Activated CD8-positive, alpha-beta memory T cell treated with anti-CD3 and anti-CD28 coated beads, Interleukin-2, amount 50 U/mL, for 48 hours (primary cell): ENCODE measurements around the gene CSNK1G1.
"Not testable (repeated sequence)": the region's sequence is repeated elsewhere in the genome, so short reads cannot be mapped to it uniquely, and the experiment has no call there.

Experiments used
- DNase-seq: peaks from one replicate; pipeline ENCODE4 v3.0.0-alpha.2; 2020

The CSNK1G1 gene

GRCh38 chr15:64348455-64348854 is 7.5 kb downstream of the CSNK1G1 start:
- DNase-seq, result no peak

GRCh38 chr15:64346242-64346641 is 9.7 kb downstream of the CSNK1G1 start:
- not testable (repeated sequence) for DNase-seq

GRCh38 chr15:64344651-64345294 is 11.2 kb downstream of the CSNK1G1 start:
- DNase-seq, result no peak

GRCh38 chr15:64343841-64344240 is 12.1 kb downstream of the CSNK1G1 start:
- no peak for DNase-seq

GRCh38 chr15:64343222-64343621 is 12.8 kb downstream of the CSNK1G1 start:
- DNase-seq, result no peak

GRCh38 chr15:64341961-64342360 is 14.0 kb downstream of the CSNK1G1 start:
- DNase-seq, result no peak

GRCh38 chr15:64340355-64340754 is 15.6 kb downstream of the CSNK1G1 start:
- DNase-seq, result no peak

DNA sequence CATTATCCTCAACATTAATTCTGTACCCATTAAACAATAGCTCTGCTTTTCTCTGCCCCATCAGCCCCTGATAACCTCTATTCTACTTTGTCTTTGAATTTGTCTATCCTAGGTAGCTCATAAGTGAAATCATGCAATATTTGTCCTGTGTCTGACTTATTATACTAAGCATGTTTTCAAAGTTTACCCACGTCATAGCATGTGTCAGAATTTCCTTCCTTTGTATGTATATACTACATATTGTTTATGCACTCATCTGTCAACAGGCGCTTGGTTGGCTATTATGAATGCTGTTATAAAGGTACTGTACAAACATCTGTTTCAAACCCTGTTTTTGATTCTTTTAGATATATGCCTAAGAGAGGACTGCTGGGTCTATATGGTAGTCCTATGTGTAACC is 18.2 kb downstream of the CSNK1G1 start:
- no peak for DNase-seq

DNA sequence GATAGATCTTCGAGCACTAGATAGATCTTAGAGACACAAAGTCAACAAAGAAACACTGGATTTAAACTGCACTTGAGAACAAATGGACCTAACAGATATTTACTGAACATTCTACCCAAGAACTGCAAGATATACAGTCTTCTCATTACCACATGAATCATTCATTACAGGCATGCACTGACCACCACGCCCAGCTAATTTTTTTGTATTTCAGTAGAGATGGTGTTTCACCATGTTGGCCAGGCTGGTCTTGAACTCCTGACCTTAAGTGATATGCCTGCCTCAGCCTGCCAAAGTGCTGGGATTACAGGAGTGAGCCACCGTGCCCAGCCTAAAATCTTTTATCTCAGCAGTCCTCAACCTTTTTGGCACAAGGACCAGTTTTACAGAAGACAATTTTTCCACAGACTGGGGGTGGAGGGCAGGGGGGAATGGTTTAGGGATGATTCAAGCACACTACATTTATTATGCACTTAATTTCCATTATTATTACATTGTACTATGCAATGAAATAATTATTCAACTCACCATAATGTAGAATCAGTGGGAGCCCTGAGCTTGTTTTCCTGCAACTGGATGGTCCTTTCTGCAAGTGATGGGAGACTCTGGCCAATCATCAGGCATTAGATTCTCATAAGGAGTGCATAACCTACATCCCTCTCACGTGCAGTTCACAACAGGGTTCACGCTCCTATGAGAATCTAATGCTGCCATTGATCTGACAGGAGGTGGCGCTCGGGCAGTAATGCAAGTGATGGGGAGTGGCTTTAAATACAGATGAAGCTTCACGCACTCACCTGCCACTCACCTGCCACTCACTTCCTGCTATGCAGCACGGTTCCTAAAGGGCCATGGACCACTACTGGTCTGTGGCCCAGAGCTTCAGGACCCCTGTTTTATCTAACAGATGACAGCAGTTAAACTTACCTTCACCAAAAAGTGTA is 21.7 kb downstream of the CSNK1G1 start:
- DNase-seq, result no peak

DNA sequence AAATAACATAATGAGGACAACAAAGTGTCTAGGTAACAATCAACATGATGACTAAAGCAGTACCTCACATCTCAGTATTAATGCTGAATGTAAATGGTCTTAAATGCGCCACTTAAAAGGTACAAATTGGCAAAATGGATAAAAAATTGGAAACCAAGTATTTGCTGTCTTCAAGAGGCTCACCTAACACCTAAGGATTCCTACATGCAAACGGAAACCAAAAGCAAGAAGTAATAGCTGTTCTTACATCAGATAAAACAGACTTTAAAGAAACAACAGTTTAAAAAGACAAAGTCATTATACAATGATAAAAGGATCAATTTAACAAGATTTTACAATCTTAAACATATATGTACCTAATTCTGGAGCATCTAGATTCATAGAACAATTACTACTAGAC is 22.5 kb downstream of the CSNK1G1 start:
- no peak for DNase-seq

GRCh38 chr15:64331668-64332067 is 24.3 kb downstream of the CSNK1G1 start:
- not testable (repeated sequence) for DNase-seq

GRCh38 chr15:64326975-64327374 is 29.0 kb downstream of the CSNK1G1 start:
- DNase-seq, result not testable (repeated sequence)

DNA sequence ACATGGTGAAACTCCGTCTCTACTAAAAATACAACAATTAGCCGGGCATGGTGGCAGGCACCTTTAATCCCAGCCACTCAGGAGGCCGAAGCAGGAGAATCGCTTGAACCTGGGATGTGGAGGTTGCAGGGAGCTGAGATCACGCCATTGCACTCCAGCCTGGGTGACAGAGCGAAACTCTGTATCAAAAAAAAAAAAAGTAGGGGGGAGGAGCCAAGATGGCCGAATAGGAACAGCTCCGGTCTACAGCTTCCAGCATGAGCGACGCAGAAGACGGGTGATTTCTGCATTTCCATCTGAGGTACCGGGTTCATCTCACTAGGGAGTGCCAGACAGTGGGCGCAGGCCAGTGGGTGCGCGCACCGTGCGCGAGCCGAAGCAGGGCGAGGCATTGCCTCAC is 29.5 kb downstream of the CSNK1G1 start:
- not testable (repeated sequence) for DNase-seq

DNA sequence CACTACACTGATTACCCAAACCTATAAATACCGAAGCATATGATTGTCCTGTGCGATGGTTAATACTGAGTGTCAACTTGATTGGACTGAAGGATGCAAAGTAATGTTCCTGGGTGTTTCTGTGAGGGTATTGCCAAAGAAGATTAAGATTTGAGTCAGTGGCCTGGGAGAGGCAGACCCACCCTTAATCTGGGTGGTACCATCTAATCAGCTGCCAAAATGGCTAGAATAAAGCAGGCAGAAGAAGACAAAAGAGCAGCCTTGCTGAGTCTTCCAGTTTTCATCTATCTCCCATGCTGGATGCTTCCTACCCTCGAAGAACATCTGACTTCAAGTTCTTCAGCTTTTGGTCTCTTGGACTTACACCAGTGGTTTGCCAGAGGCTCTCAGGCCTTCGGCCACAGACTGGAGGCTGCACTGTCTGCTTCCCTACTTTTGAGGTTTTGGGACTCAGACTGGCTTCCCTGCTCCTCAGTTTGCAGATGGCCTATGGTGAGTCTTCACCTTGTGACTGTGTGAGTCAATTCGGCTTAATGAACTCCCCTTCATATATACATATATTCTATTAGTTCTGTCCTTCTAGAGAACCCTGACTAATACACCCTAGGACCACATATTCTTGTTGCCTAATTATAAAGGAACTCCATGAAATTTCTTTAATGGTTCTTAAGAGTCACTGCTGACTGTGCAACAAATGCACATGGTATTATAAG is 31.7 kb downstream of the CSNK1G1 start:
- no peak for DNase-seq

DNA sequence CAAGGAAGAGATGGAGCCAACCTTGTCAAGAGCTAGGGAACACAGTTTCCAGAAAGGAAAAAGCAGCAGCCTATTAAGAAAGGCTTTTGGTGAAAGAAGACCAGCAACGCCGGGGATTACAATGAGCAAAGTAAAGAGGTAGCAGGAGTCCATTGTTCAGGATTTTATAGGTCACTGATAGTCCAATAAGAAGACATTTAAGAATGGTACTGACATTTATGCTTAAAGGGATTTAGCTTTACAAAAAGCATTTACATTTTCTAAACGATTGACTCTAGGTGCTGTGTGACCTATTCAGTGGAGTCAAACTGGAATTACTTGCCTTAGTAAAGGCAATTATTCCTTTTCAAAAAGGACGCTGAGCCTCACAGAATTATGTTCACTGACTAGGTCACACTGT is 40.8 kb downstream of the CSNK1G1 start:
- no peak for DNase-seq

GRCh38 chr15:64314456-64314855 is 41.5 kb downstream of the CSNK1G1 start:
- no peak for DNase-seq

GRCh38 chr15:64311566-64311965 is 44.4 kb downstream of the CSNK1G1 start:
- no peak for DNase-seq

- no peak for DNase-seq
Observed at GRCh38 chr15:64310036-64310435, 45.9 kb downstream of the CSNK1G1 start.

DNA sequence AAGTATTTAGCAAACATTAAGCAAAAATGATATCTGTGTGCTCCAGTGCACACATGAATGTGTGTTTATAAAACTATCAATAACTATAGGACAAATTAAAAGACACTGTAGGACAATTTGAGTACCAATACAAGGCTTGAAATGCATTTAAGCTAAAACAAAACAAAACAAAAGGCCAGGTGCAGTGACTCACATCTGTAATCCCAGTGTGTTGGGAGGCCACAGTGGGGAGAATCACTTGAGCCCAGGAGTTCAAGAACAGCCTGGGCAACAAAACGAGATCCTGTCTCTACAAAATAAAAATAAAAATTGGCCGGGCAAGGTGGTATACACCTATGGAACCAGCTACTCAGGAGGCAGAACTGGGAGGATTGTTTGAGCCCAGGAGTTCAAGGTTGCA is 50.7 kb downstream of the CSNK1G1 start:
- no peak for DNase-seq

DNA sequence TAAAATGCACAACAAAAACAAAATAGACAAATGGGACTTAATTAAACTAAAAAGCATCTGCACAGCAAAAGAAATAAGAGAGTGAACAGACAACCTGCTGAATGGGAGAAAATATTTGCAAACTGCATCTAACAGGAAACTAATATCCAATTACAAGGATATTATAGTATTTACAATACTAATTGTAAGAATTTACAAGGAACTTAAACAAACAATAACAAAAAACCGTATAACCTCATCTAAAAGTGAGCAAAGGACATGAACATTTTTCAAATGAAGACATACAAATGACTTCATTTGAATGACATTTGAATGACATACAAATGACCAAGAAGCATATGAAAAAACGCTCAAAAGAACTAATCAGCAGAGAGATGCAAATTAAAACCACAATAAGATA is 66.4 kb downstream of the CSNK1G1 start:
- DNase-seq, result no peak

DNA sequence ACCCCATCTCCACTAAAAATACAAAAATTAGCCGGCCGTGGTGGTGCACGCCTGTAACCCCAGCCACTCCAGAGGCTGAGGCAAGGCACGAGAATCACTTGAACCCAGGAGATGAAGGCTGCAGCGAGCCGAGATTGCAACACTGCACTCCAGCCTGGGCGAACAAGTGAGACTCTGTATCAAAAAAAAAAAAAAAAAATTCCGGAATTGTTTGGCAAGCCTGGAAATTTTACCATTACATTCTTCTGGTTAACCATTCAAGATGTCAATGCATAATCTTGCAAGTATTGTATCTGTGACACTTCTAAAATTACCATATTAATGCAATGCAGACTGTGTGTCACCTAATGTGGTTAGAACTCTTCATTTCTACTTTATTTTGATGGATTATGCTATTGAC is 67.0 kb downstream of the CSNK1G1 start:
- DNase-seq, result no peak

DNA sequence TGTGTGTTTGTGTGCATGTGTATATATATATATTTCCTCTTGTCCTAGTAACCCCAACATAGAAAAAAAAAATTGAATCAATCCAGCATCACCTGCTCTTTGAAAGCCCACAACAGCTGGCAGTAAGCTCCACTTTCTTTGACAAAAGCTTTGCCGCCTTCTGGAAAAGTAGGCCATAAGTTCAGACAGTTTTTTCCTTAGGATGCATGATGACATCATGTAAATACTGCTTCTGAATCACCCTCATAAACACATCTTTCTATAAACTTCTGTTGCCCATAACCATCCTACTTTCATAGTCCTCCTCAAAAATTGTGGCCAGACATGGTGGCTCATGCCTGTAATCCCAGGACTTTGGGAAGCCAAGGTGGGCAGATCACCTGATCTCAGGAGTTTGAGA is 67.4 kb downstream of the CSNK1G1 start:
- DNase-seq, result no peak

DNA sequence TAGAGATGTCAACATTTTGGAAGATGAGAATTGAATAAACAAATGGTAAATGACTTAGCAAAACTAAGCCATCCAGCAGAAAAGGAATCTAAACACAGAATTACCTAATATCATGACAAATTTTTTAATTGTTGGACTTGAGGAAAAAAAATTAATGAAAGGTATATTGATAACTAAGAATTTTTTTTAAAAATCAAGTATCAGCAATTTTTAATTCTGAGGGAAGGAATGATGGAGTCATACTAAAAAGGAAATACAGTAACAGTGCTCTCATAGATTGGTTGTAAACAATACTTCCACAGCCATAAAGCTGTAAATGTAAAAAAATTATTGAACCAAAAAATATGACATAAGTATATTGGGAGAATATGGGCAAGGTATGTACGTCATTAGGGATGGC is 68.0 kb downstream of the CSNK1G1 start:
- DNase-seq, result no peak

- DNase-seq, result no peak
Observed at GRCh38 chr15:64286473-64286872, 69.5 kb downstream of the CSNK1G1 start.
